Natural killer cell (primary cell): ENCODE measurements around the gene TMC4. TPM values are rescaled to one million over a fixed set of nuclear protein-coding genes. Genes with fewer than 3 reads are reported as not detected.

Experiments used
- ATAC-seq, 3 donors: fragments of 150-1000 bp in 2 of 3; fragments of 200-7000 bp in 1 of 3; cut with Tn5 transposase; 1 replicate in 1 of 3; 2 replicates in 2 of 3; pipeline ENCODE4 v1.10.0; 2021; ENCODE audit warnings: mild to moderate bottlenecking in 2 of 3, moderate library complexity in 2 of 3
- DNase-seq, 2 donors: peaks; one replicate each; pipeline versions ENCODE4 v3.0.0 to v3.0.0-alpha.2; 2013 to 2021; ENCODE audit warnings: mixed read lengths in 1 of 2
- H3K27ac ChIP-seq: one replicate; pipeline ENCODE4 v1.5.1; 2013; ENCODE audit warnings: mild to moderate bottlenecking, low read length
- H3K27me3 ChIP-seq: one replicate; pipeline ENCODE4 v1.6.1; 2013; ENCODE audit warnings: low read length; ENCODE audit not compliant: control insufficient read depth, insufficient read depth
- H3K36me3 ChIP-seq: one replicate; pipeline ENCODE4 v1.6.1; 2013; ENCODE audit warnings: low read length; ENCODE audit not compliant: control insufficient read depth, insufficient read depth
- H3K4me1 ChIP-seq: one replicate; pipeline ENCODE4 v1.6.1; 2013; ENCODE audit warnings: low read length; ENCODE audit not compliant: control insufficient read depth, insufficient read depth
- H3K4me3 ChIP-seq: one replicate; pipeline ENCODE4 v1.5.1; 2013; ENCODE audit warnings: low read length
- H3K9me3 ChIP-seq: one replicate; pipeline ENCODE4 v1.6.1; 2013; ENCODE audit warnings: low read length; ENCODE audit not compliant: control insufficient read depth, insufficient read depth
- H3K27ac Mint-ChIP-seq, 2 donors: one replicate each; pipeline ENCODE4 v1.8.0; 2022; ENCODE audit warnings: mild to moderate bottlenecking in 2 of 2, mixed read lengths in 2 of 2, moderate library complexity in 1 of 2
- H3K27me3 Mint-ChIP-seq, 2 donors: one replicate each; pipeline ENCODE4 v1.8.0; 2022; ENCODE audit warnings: low read depth in 2 of 2, mixed read lengths in 2 of 2
- H3K36me3 Mint-ChIP-seq: one replicate; pipeline ENCODE4 v1.8.0; 2022; ENCODE audit warnings: mixed read lengths
- H3K4me1 Mint-ChIP-seq, 2 donors: one replicate each; pipeline ENCODE4 v1.8.0; 2022; ENCODE audit warnings: mixed read lengths in 2 of 2
- H3K4me3 Mint-ChIP-seq: one replicate; pipeline ENCODE4 v1.8.0; 2022; ENCODE audit warnings: mild to moderate bottlenecking, moderate library complexity, mixed read lengths
- H3K9me3 Mint-ChIP-seq, 2 donors: one replicate each; pipeline ENCODE4 v1.8.0; 2022; ENCODE audit warnings: mixed read lengths in 2 of 2
- CTCF ChIP-seq: fragments of 200-600 bp; IDR thresholded peaks from one replicate; pipeline ENCODE4 v1.8.0; 2022; ENCODE audit warnings: antibody characterized with exemption
- WGBS: methylation state at CpG from one replicate; pipeline ENCODE4 v1.1.7; 2013; ENCODE audit warnings: missing lambda C conversion rate; ENCODE audit not compliant: insufficient coverage; 5-methylcytosine and 5-hydroxymethylcytosine counted together
- intact Hi-C: fragments of 100-400 bp; cut with micrococcal nuclease; formaldehyde crosslinking; loops from one replicate; pipeline ENCODE4 v1.14.2; 2022
- total RNA-seq, 4 donors: library from RNA; stranded (reverse); fragments of 120-200 nt in 1 of 4; gene quantifications; one replicate each; pipeline versions ENCODE4 v1.2.3 to v1.2.4, GENCODE V29; 2013 to 2022

The TMC4 gene
- total RNA-seq, 3 donors from 2014 or later (not counting 1 experiment from before 2014, with no cell fraction given), result 7.2 to 8.2 (median 7.5) TPM

GRCh38 chr19:54211235-54211634 lies 38.3 kb upstream of the TMC4 start:
- H3K4me3 ChIP-seq, result no peak overlapping the region
- no peaks in the 10 kb centered on the region for H3K27me3 ChIP-seq
- peaks cover 25% of the 10 kb centered on the region for H3K36me3 ChIP-seq
- H3K27ac ChIP-seq, result peak overlapping the region; percentile 77
- TF ChIP-seq CTCF, result no peak
- no peaks in the 10 kb centered on the region for H3K9me3 Mint-ChIP-seq
- WGBS, result 53% methylated on average over 12 of the region's 12 CpGs
- peak overlapping the region; percentile 86 for H3K4me3 Mint-ChIP-seq
- peak overlapping the region; percentile 90 to 94 for H3K27ac Mint-ChIP-seq
- peaks cover 58% of the 10 kb centered on the region for H3K4me1 ChIP-seq
- no peak for DNase-seq
- H3K36me3 Mint-ChIP-seq, result peaks cover 7% of the 10 kb centered on the region
- intact Hi-C loops, result loop anchor here (1.0 to 2.0 kb wide), 2 partner anchors 20 to 21 kb away; no protein-coding TSS in a partner anchor
- no peaks in the 10 kb centered on the region for H3K27me3 Mint-ChIP-seq
- ATAC-seq, result peak; percentile 11 to 21 (median 11)
- no peaks in the 10 kb centered on the region for H3K9me3 ChIP-seq
- H3K4me1 Mint-ChIP-seq, result peaks cover 30 to 40% of the 10 kb centered on the region in 2 donors

GRCh38 chr19:54209811-54210494 lies 37.0 kb upstream of the TMC4 start:
- WGBS, result 21% methylated on average over 10 of the region's 10 CpGs
- H3K4me1 ChIP-seq, result peaks cover 64% of the 10 kb centered on the region
- peak overlapping the region; percentile 86 for H3K4me3 Mint-ChIP-seq
- H3K27me3 ChIP-seq, result no peaks in the 10 kb centered on the region
- no peak for TF ChIP-seq CTCF
- H3K36me3 ChIP-seq, result peaks cover 37% of the 10 kb centered on the region
- DNase-seq (peak in 1 of 2 donors; percentile 65), ATAC-seq (no peak)
- intact Hi-C loops, result loop anchor here (1.0 to 2.0 kb wide), 2 partner anchors 9 to 21 kb away; no protein-coding TSS in a partner anchor
- no peaks in the 10 kb centered on the region for H3K27me3 Mint-ChIP-seq
- no peak overlapping the region for H3K4me3 ChIP-seq
- no peaks in the 10 kb centered on the region for H3K9me3 Mint-ChIP-seq
- H3K27ac ChIP-seq, result peak overlapping the region; percentile 77
- no peaks in the 10 kb centered on the region for H3K9me3 ChIP-seq
- H3K4me1 Mint-ChIP-seq, result peaks cover 36 to 43% of the 10 kb centered on the region in 2 donors
- peaks cover 7% of the 10 kb centered on the region for H3K36me3 Mint-ChIP-seq
- peak overlapping the region; percentile 90 to 94 for H3K27ac Mint-ChIP-seq

DNA sequence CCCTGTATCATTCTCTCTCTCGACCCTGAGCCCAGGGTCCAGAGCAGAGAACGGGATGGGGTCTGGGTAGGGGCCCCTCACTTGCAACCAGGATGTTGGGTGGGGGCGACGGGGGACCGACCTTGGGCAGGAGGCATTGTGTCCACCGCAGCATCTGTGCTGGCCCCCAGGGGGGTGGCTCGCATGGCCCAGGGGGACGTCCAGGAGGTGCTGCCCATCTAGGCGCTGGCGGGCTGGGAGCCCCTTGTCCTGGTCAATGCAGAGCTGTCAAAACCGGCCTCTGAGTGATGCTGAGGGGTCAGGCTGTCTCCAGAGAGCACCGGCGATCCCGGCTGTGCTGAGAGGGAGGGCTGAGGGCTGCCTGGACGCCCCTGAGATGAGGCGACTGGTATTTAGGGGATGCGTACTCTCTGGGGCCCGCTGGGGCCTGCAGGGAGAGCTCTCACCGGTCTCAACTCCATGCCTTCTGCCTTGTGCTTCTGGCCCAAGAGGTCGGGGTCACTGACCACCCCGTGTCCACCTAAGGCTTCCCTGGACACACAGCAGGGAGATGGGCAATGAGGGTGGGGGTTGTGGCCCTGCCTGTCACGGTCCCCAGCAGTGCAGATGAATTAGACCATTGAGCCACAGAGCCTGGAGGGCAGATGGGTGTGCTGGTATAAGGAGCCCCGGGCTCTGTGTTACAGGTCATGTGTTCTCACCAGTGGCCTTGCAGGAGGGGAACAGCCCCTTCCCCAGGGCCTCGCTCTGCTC lies 36.3 kb upstream of the TMC4 start:
- no peaks in the 10 kb centered on the region for H3K9me3 ChIP-seq
- Mint-ChIP-seq H3K9me3 (no peaks in the 10 kb centered on the region), H3K4me1 (peaks cover 43 to 47% of the 10 kb centered on the region in 2 donors), H3K27me3 (no peaks in the 10 kb centered on the region), H3K27ac (peak overlapping the region; percentile 90 to 94), H3K36me3 (peaks cover 7% of the 10 kb centered on the region), H3K4me3 (peak overlapping the region; percentile 25)
- no peak for TF ChIP-seq CTCF
- intact Hi-C loops, result no loop called here
- WGBS, result 82% methylated on average over 24 of the region's 24 CpGs
- DNase-seq, result no peak
- H3K27ac ChIP-seq, result peak overlapping the region; percentile 67
- H3K36me3 ChIP-seq, result peaks cover 43% of the 10 kb centered on the region
- no peak overlapping the region for H3K4me3 ChIP-seq
- peaks cover 66% of the 10 kb centered on the region for H3K4me1 ChIP-seq
- H3K27me3 ChIP-seq, result no peaks in the 10 kb centered on the region
- ATAC-seq, result no peak
